NCI-H446 treated with DMSO at 0.1 percent for 48 hours (cell line): Measurements from ENCODE around the gene DENND1A.

Experiments used
- DNase-seq: peaks from one replicate; lab custom pipeline; 2025; lab: John Stamatoyannopoulos, UW

Gene DENND1A

DNA sequence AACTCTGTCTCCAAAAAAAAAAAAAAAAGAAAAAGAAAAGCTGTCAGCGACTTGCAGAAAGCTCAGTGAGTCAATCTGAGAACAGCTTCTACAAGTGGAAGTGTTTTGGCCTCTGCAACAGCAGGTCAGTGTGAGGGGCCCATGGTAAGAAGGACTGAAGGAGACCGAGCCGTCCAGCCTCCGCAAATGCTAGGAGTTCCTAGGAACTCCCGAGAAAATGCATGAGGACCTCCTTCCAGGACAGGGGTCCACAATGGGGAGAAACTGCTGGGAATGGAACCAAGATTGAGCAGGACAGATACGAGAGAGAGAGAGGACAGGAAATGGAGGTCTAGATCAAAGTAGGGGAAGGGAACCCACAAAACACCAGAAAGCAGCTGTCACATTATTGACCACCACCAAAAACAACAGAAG lies 393.5 kb downstream of the DENND1A start:
- no peak for DNase-seq

DNA sequence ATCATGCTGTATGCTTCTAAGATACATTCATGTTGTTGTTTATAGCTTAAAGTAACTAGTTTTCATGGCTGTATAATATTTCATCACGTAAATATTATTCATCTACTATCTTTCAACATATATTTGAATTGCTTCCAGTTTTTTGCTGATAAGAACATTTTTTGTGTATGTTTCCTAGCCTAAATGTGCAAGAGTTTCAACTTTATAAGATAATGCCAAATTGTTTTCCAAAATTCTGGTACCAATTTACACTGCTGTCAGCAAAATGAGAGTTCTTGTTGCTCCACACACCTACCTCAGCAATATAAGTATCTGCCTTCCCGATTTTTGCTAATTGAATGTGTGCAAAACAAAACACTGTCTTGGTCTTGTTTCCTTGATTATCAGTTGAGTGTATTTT lies 395.6 kb downstream of the DENND1A start:
- DNase-seq = no peak

DNA sequence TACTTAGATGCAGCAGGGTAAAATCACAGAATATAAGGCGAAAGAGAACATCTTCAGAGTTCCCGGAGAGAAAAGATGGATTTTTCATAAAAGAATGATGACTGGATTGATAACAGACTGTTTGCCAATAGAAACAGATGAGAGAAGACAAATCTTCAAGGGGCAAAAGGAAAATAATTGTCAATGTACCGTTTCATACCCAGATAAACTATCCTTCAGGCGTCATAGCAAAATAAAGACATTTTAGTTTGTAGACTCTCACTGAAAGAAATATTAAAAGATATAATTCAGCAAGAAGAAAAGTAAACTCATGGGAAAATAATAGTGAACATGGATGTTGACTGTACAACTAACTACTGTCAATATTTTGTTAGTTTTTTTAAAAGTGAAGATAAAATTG lies 399.7 kb downstream of the DENND1A start:
- no peak for DNase-seq

DNA sequence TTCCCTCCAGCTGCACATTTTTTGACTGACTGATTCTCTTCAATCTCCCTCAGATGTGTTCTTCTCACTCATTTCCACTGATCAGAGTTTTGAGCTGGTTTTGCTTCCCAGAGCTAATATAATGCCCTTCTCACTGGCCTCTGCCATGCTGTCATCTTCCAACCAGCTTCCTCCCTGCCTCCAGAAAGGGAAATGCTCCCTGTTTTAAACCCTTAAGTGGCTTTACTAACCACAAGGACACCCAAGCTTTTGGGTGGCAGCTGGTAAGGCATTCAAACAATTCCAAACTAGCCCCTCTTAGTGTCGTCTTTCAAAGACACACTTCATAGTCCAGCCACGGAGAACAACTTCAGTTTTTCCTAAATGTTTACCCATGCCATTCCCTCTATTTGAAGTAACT lies 401.4 kb downstream of the DENND1A start:
- no peak for DNase-seq

DNA sequence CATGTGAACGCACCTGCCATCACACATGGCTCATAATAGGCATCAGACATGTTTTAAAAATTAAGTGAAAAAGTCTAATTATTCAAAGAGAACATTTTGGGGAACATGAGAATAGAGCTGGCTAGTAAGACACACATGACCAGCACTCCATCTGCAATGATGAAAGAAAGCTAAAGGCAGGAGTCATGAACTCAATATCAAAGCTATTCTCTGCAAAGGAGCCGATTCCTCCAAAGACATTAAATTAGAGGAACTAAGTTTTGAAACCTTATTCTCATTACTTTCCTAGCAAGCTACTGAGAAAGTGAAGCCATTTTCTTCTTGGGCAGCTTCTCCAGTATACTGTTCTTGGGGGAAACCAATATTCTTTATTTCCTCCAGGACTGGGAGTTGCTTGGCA lies 401.9 kb downstream of the DENND1A start:
- DNase-seq = no peak

DNA sequence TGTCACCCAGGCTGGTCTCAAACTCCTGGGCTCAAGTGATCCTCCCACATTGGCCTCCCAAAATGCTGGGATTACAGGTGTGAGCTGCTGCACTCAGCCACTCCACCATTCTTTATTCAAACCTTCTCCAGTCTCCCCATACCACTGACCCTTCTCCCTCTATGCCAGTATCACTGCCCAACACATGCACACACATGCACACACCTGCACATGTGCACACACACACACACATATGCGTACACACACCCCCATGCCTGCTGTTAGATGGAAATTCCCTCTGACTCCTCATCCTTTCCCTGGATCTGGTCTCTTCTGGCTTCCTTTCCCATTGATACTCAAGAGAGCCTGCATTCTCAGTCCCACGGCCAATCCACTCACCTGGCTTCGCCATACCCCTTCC lies 404.0 kb downstream of the DENND1A start:
- DNase-seq = no peak

DNA sequence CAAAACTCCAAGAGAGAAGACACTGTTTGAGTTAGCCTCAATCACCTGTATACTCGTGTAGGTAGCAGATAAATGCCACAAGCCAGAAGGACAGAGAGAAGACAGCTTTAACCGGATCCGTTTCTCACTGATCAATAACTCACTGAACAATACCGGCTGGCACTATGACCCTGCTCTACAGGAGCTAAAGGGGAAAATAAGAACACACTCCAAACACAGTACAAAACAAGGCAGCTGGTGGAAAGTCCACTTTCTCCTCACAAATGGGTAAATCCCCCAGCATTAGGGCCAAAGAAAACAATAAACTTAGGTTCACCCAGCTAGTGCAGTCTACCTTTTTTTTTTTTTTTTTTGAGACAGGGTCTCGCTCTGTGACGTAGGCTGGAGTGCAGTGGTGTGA lies 404.5 kb downstream of the DENND1A start:
- DNase-seq = no peak

DNA sequence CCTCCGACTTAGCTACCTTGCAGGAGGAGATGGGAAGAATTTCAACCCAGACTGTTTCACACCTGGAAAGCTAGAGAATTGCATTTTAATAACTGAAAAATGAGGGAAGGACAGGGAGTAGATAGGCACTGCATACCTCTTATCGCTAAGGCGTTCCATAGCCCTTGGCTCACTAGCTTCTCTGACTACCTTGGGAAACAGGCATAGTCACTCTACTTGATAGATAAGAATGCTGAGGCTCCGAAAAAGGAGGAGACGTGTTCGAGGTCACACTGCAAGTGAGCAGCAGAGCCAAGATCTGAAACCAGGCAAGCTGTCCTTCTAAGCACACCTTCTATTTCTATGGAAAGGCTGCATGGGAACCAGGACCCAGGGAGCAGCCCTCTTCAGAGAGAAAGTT lies 405.1 kb downstream of the DENND1A start:
- DNase-seq = no peak

DNA sequence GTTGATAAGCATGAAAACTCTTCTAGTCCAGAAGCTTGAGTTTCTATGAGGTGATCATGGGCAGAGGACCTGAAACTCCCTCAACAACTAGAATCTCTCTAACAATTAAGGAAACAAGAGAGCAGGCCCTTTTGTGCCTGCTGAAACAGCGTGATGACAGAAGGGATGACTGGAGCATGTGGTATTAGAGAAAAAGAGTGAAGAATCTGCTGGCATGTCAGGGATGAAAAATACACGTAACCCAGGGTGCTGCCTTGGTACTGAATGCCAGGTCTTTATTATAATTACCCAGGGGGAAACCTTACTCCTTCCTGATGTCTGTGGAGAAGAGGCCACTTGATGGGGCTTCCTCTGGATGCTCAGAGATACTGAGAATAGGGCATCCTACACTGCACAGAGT lies 406.1 kb downstream of the DENND1A start:
- no peak for DNase-seq

DNA sequence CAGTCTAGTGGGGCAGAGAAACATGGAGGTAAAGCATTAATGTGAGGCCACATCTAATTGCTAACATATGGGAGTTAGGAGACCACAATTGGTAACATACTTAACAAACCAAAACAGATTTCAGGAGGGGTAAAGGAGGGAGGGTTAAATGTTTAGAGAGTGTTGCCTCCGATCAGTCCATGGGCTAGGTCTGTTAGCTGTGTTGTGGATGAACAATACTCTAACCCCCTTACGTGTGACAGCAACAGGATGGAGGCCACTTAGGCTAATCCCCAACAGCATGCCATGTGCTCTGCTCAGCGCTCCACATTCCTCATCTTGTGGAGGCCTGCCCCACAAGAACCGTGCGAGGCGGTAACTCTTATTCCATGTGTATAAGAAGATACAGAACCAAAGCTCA lies 406.9 kb downstream of the DENND1A start:
- DNase-seq = no peak

DNA sequence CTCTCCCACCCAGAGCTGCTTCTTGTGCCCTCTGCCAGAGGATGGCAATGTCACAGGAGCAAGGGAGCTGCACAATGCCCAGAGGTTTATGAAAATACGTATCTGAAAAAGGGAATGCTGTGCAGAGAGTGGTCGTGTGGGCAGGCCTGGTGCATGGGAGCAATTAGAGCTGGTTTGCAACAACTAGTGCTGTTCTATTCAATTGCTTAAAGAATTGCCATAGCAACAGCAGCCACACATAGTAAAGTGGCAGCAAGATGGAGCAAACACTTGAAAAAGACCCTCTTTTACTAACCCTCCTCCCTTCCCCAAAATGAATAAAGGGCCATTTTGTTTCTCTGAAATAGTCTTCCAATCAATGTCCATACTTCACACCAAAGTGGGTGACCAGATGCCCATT lies 407.7 kb downstream of the DENND1A start:
- no peak for DNase-seq

DNA sequence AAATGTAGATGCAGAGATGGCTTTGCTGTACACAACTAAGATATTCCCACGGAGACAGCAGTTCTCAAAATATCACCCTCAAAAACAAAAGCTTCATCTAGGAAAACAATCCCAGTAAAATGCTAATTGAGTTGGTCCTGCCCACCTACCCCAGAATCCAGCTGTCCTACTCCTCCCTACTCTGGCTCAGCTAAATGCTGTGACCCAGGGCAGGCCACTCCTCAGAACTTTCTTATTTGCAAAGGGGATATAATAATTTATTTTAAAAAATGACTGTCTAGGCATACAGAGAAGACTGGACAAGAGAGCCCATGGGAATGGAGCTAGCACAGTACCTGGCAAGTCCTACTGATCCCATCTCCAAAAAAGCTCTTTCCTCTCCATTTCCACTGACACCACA lies 411.6 kb downstream of the DENND1A start:
- no peak for DNase-seq

DNA sequence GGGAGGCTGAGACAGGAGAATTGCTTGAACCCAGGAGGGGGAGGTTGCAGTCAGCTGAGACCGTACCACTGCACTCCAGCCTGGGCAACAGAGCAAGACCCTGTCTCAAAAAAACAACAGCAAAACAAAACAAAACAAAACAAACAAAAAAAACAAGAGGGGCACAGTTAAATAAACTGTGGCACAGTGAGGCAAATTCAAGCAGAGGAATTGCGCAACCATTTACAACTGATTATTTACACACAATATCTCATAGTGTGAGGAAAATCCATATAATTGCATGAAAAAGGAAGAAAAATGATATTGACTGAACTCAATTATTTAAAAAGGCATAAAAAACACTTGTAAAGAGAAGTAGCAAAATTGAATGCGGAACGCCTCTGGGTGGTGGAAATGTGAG lies 412.4 kb downstream of the DENND1A start:
- DNase-seq = no peak

DNA sequence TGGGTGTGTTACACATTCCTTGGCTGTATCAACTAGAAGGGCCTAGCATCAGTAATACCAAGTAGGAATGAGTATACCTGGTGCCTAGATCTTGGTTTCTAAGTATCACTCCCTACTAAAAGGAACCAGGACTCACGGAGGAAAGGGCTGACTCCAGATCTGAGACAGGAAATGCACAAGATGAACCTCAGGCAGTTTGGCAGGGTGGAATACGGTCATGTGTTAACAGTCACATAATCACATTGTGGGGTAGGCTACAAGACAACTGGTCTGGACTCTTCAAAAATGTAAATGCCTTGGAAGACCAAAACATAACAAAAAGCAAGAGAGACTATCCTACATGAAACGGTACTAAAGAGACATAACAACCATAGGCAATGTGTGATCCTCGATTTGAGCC lies 415.2 kb downstream of the DENND1A start:
- DNase-seq = no peak

DNA sequence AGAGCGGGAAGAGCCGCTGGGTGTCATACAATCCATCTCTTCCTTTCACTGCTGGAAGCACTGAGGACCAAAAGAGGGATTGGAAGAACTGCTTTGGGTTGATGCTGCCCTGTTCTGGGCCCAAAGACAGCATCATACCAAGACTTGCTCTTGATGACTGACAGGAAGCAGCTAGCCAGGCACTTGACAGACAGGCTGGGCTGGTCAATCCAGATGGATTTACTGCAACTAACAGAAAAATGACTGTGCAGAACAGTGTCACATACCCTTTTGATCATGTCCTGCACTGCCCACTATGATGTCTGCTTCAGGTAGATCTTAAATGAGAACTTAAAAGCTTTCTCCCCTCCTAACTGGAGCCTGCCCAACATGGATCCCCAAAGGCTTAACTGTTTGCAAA lies 416.4 kb downstream of the DENND1A start:
- no peak for DNase-seq

DNA sequence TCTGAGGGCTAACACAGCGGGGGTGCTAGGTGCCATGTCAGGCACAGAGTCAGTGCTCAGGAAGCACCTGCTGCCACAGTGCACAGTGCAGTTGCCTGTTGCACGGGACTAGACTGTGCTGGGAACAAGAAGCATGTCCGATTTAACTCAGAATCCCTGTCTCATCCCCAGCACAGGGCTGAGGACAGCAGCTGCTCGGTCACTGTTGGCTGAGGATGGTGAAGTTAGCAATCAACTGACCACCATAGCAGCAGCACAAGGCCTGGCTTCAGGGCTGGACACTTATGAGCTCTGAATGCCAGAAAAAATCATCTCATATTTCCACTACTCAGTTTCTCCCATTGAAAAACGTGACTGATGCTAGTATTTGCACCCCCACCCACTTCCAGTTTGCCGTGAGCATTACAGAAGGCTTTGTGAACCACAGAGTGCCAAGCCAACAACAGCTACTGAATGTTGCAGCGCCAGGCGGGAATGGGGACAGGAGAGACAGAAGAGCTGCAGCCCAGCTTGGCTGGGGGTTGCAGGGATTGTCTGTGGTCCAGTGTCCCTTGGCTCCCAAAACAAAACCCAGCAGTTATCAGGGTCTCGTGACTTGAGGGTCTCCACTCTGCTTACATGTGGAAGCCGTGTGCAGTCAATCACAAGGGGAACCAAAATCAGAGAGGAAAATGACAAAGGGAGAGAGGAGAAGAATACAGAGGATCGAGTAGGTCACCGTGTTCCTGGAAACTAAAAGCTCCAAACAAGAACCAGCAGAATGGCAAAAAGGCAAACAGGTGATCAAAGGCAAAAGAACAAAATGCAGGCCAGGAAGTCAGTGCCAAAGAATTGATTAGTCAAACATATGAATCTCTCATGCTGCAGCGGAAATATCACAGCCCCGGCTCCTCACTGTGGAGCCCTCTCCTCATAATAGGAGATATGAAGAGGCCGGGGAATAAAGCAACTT lies 418.3 kb downstream of the DENND1A start:
- DNase-seq = no peak

DNA sequence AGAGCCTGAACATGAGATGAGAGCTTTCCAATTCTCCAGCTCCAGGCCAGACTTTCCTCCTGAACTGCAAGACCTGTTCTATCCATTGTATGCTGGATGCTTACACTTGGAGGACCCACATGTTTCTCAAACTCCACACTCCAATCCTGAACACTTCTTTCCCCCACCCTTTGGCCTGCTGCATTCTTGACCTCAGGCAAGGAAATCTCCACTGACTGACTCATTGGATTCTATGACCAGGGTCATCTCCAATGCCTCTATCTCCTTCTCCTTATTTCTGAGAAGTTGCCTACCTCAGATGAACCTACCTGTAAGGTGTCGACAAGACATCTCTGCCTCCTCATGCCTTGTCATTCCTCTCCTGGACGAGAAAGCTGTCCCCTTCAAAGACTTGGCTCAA lies 420.3 kb downstream of the DENND1A start:
- DNase-seq = no peak

DNA sequence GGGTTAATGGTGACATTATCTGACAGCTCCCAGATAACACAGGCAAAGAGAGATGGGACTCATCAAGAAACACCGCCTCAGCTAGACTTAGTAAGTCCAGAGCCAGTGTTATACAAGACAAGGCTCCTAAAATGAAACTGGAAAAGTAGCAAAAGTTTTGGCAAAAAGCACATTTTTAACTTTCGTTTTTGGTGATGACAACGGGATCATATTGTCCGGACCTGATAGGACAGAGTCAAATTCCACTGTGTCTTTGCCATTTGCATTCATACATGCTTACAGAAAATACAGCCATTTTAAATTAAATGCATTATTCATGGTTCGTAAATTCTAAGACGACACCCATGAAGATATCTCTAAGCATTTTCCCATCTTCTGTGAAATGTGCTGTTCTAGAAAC lies 421.9 kb downstream of the DENND1A start:
- no peak for DNase-seq

DNA sequence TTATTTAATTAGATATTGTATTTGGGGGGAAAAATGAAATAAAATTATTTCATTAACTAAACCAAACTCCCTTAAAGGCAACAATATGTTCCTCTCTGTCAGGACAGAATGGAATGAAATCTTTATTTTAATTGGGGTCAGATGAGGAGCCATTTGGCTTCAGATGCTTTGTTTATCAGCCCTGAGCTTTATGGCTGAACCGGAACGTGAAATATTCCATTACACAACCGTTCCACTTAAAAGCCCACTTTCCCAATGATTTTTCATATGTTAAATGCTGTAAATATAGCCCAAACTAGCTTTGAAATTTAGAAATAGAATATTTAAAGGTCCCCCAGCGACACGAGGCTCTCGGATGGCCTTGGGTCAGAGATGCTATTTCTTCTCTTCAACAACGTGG lies 424.4 kb downstream of the DENND1A start:
- DNase-seq = no peak

DNA sequence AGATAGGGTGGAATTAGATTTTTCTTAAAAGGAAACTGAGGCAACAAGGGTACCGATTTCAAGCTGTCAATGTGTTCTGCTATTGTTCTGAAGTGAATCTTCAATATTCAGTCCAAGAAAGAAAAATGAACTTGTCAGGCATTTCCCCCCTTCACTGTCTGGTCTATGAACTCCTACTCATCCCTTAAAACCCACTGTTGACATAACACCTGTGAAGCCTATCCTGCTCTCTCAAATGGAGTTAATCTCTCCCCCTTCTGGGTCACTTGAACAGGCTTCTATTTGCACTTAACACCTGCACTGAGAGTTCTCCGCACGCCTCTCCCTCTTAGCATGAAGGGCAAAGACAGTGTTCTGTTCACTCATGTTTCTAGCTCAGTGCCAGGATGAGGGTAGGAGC lies 429.6 kb downstream of the DENND1A start:
- DNase-seq = no peak

DNA sequence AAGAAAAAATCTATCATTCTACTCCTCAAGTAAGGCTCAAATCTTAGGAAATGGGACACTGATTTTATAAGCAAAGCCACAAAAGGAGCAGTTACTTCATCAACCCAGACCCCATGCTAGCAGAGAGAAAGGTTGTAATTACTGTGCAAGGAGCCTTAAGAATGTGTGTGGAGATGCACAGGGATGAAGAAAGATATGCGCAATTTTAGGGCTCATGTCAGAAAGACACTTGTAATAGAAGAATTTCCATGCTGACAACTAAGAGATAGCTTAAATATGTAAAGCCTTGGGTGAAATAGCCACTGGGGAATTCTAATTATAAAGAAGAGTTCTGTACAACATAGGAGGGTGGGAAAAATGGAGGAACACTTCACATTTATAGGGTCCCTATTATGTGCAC lies 432.1 kb downstream of the DENND1A start:
- no peak for DNase-seq

DNA sequence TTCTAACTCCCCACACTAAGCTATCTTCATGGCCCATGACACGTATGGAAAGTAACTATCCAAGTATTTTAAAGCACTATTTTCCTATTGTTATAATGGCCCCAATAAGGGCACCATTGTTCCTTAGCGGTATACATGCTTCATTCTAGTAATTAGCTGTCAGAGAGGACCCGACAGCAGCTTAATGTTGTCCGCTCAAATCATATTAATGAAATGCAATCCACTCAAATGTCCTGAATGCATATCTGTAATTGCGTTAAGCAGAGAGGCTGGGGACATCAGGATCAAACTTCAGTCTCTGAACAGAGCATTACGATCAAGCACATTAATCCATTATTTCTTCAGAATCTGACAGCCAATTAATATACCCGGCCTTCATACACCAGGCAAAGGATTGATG lies 434.2 kb downstream of the DENND1A start:
- DNase-seq = no peak

DNA sequence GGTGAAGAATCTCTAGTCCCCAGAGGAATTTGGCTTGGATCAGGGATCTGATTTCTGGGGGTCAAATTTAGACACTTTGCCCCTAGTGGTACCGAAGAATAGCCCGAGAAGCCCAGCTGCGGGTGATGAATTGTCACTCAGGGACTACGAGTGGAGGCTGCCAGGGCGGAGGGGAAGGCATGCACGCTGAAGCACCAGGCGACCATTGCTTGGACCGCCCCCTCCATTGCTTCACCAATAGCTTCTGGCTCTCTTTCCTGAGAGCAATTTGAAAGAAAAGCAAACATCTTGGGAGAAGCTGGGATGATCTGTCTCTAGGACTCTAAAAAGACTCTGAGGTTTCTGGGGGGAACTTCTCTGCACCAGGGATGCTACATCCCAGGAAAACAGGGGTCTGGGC lies 436.3 kb downstream of the DENND1A start:
- DNase-seq = no peak

DNA sequence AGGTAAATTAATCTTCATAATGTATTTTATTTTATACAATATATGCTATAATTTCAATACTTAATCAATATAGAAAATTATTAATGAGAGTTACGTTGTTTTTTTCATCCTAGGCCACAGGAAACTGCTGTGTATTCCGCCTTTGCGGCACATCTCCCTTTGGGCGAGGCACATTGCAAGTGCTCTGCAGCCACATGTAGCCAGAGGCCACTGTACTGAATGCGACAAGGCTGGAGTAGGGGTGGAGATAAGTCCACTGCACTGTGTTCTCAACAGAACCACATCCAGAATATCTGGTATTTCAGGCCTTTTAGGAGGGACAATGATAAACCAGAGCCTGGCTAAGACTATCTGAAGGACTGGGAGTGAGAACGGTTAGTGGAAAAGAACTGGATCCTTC lies 439.2 kb downstream of the DENND1A start:
- DNase-seq = no peak
